ENCODE results near the gene GLA. TPM values are rescaled to one million over a fixed set of nuclear protein-coding genes. Genes with fewer than 3 reads are reported as not detected.

Gene GLA
- 100 to 1,000 TPM in 1 of 4 donors, 10 to 100 TPM in 3; 15.9 to 286 (median 33.6) TPM for polyA plus RNA-seq
- long read RNA-seq, donor 1, transcript GLA-204 (3 exons, 793 nt), result minor isoform, 19 of 334 reads
- long read RNA-seq, donor 1, transcript GLA-202 (2 exons, 618 nt), result minor isoform, 54 of 334 reads
- long read RNA-seq, donor 1, transcript GLA-201 (7 exons, 1,318 nt), result major isoform, 148 of 334 reads
- long read RNA-seq, donor 1, partial matches to known transcripts, result 111 of 334 reads
- long read RNA-seq, donor 1, other reads (novel, unspliced or antisense), result 0 of 334 reads
- long read RNA-seq, donor 2, transcript GLA-201 (7 exons, 1,318 nt), result major isoform, 13 of 24 reads
- long read RNA-seq, donor 2, partial matches to known transcripts, result 5 of 24 reads
- long read RNA-seq, donor 2, other reads (novel, unspliced or antisense), result 0 of 24 reads
- long read RNA-seq, donor 3, transcript GLA-201 (7 exons, 1,318 nt), result major isoform, 17 of 41 reads
- long read RNA-seq, donor 3, transcript GLA-202 (2 exons, 618 nt), result minor isoform, 14 of 41 reads
- long read RNA-seq, donor 3, partial matches to known transcripts, result 10 of 41 reads
- long read RNA-seq, donor 3, other reads (novel, unspliced or antisense), result 0 of 41 reads
- long read RNA-seq, donor 4, partial matches to known transcripts, result 0 of 1 reads
- long read RNA-seq, donor 4, other reads (novel, unspliced or antisense), result 0 of 1 reads
- long read RNA-seq, donor 5, transcript GLA-202 (2 exons, 618 nt), result minor isoform, 15 of 55 reads
- long read RNA-seq, donor 5, transcript GLA-201 (7 exons, 1,318 nt), result major isoform, 19 of 55 reads
- long read RNA-seq, donor 5, partial matches to known transcripts, result 18 of 55 reads
- long read RNA-seq, donor 5, other reads (novel, unspliced or antisense), result 0 of 55 reads
- long read RNA-seq, donor 6, transcript GLA-202 (2 exons, 618 nt), result minor isoform, 12 of 60 reads
- long read RNA-seq, donor 6, transcript GLA-201 (7 exons, 1,318 nt), result major isoform, 33 of 60 reads
- long read RNA-seq, donor 6, partial matches to known transcripts, result 11 of 60 reads
- long read RNA-seq, donor 6, other reads (novel, unspliced or antisense), result 0 of 60 reads
- long read RNA-seq, donor 7, partial matches to known transcripts, result 5 of 12 reads
- long read RNA-seq, donor 7, other reads (novel, unspliced or antisense), result 0 of 12 reads
- long read RNA-seq, donor 8, partial matches to known transcripts, result 0 of 1 reads
- long read RNA-seq, donor 8, other reads (novel, unspliced or antisense), result 0 of 1 reads
- long read RNA-seq, donor 9, transcript GLA-201 (7 exons, 1,318 nt), result major isoform, 11 of 16 reads
- long read RNA-seq, donor 9, partial matches to known transcripts, result 5 of 16 reads
- long read RNA-seq, donor 9, other reads (novel, unspliced or antisense), result 0 of 16 reads
- long read RNA-seq, donor 10, transcript GLA-202 (2 exons, 618 nt), result minor isoform, 8 of 45 reads
- long read RNA-seq, donor 10, transcript GLA-204 (3 exons, 793 nt), result minor isoform, 10 of 45 reads
- long read RNA-seq, donor 10, transcript GLA-201 (7 exons, 1,318 nt), result major isoform, 22 of 45 reads
- long read RNA-seq, donor 10, partial matches to known transcripts, result 5 of 45 reads
- long read RNA-seq, donor 10, other reads (novel, unspliced or antisense), result 0 of 45 reads

- H3K4me1 ChIP-seq (ENCODE audit: control insufficient read depth in 3 of 3, insufficient read depth in 2 of 3, low read depth in 1 of 3, low read length in 2 of 3), result peaks cover 0 to 8% (median 0%) of the 10 kb centered on the region in 3 donors
- WGBS, 3 donors, result 1 to 31% (median 6%) methylated on average over 42 to 47 of the region's 47 CpGs
- FAIRE-seq (peak; percentile 91), DNase-seq (peak; percentile 95 to 97)
- peak within 1 kb of the TSS; percentile 81 to 98 (median 98) for H3K27ac ChIP-seq (ENCODE audit: low read depth in 1 of 3, low read length in 2 of 3)
- peaks cover 3 to 16% (median 5%) of the 10 kb centered on the region in 3 donors for H3K36me3 ChIP-seq (ENCODE audit: control insufficient read depth in 3 of 3, insufficient read depth in 2 of 3, low read depth in 1 of 3, low read length in 3 of 3)
- H3K4me3 ChIP-seq (ENCODE audit: low read depth in 1 of 3, low read length in 3 of 3), result peak within 1 kb of the TSS; percentile 66 to 95 (median 80)
- H3K9me3 ChIP-seq (ENCODE audit: control insufficient read depth in 2 of 2, insufficient read depth in 1 of 2, low read depth in 1 of 2, low read length in 1 of 2), result no peaks in the 10 kb centered on the region
- no peaks in the 10 kb centered on the region for H3K27me3 ChIP-seq (ENCODE audit: control insufficient read depth in 3 of 3, insufficient read depth in 3 of 3, low read length in 3 of 3)
Observed at GRCh38 chrX:101407748-101408531, at the start of gene GLA, which contains the start of gene HNRNPH2. TSS of gene GLA (minus strand) at chrX:101407925. CDS start at chrX:101407903, 22 bp downstream. TSS of gene HNRNPH2 (plus strand) at chrX:101408222. CDS start at chrX:101411989, 3,767 bp downstream.

- no peak overlapping the region for H3K4me3 ChIP-seq (ENCODE audit: low read depth in 1 of 3, low read length in 3 of 3)
- peaks cover 0 to 7% (median 0%) of the 10 kb centered on the region in 3 donors for H3K36me3 ChIP-seq (ENCODE audit: control insufficient read depth in 3 of 3, insufficient read depth in 2 of 3, low read depth in 1 of 3, low read length in 3 of 3)
- no peaks in the 10 kb centered on the region for H3K27me3 ChIP-seq (ENCODE audit: control insufficient read depth in 3 of 3, insufficient read depth in 3 of 3, low read length in 3 of 3)
- WGBS, 3 donors, result 33 to 57% (median 52%) methylated on average over 3 of the region's 3 CpGs
- H3K9me3 ChIP-seq (ENCODE audit: control insufficient read depth in 2 of 2, insufficient read depth in 1 of 2, low read depth in 1 of 2, low read length in 1 of 2), result no peaks in the 10 kb centered on the region
- peak overlapping the region in 1 of 3 donors; percentile 69 for H3K27ac ChIP-seq (ENCODE audit: low read depth in 1 of 3, low read length in 2 of 3)
- DNase-seq, result peak in 1 of 2 donors; percentile 2
- peaks cover 0 to 14% (median 0%) of the 10 kb centered on the region in 3 donors for H3K4me1 ChIP-seq (ENCODE audit: control insufficient read depth in 3 of 3, insufficient read depth in 2 of 3, low read depth in 1 of 3, low read length in 2 of 3)
- FAIRE-seq, result no peak
Observed at GRCh38 chrX:101452056-101452455, 44.3 kb upstream of the GLA start.

GRCh38 chrX:101450961-101451360, 43.2 kb upstream of the GLA start:
- FAIRE-seq, result no peak
- H3K27ac ChIP-seq (ENCODE audit: low read depth in 1 of 3, low read length in 2 of 3), result peak overlapping the region in 1 of 3 donors; percentile 69
- no peaks in the 10 kb centered on the region for H3K9me3 ChIP-seq (ENCODE audit: control insufficient read depth in 2 of 2, insufficient read depth in 1 of 2, low read depth in 1 of 2, low read length in 1 of 2)
- H3K36me3 ChIP-seq (ENCODE audit: control insufficient read depth in 3 of 3, insufficient read depth in 2 of 3, low read depth in 1 of 3, low read length in 3 of 3), result peaks cover 0 to 7% (median 0%) of the 10 kb centered on the region in 3 donors
- DNase-seq, result peak in 1 of 2 donors; percentile 68
- peaks cover 0 to 14% (median 0%) of the 10 kb centered on the region in 3 donors for H3K4me1 ChIP-seq (ENCODE audit: control insufficient read depth in 3 of 3, insufficient read depth in 2 of 3, low read depth in 1 of 3, low read length in 2 of 3)
- H3K4me3 ChIP-seq (ENCODE audit: low read depth in 1 of 3, low read length in 3 of 3), result no peak overlapping the region
- 39 to 88% (median 60%) methylated on average over 1 to 2 of the region's 2 CpGs for whole genome bisulfite sequencing, 3 donors
- no peaks in the 10 kb centered on the region for H3K27me3 ChIP-seq (ENCODE audit: control insufficient read depth in 3 of 3, insufficient read depth in 3 of 3, low read length in 3 of 3)

- 59 to 94% (median 90%) methylated on average over 1 to 2 of the region's 2 CpGs for WGBS, 3 donors
- H3K9me3 ChIP-seq (ENCODE audit: control insufficient read depth in 2 of 2, insufficient read depth in 1 of 2, low read depth in 1 of 2, low read length in 1 of 2), result no peaks in the 10 kb centered on the region
- H3K36me3 ChIP-seq (ENCODE audit: control insufficient read depth in 3 of 3, insufficient read depth in 2 of 3, low read depth in 1 of 3, low read length in 3 of 3), result peaks cover 0 to 7% (median 0%) of the 10 kb centered on the region in 3 donors
- peaks cover 0 to 14% (median 0%) of the 10 kb centered on the region in 3 donors for H3K4me1 ChIP-seq (ENCODE audit: control insufficient read depth in 3 of 3, insufficient read depth in 2 of 3, low read depth in 1 of 3, low read length in 2 of 3)
- DNase-seq (no peak), FAIRE-seq (no peak)
- H3K27me3 ChIP-seq (ENCODE audit: control insufficient read depth in 3 of 3, insufficient read depth in 3 of 3, low read length in 3 of 3), result no peaks in the 10 kb centered on the region
- H3K27ac ChIP-seq (ENCODE audit: low read depth in 1 of 3, low read length in 2 of 3), result peak overlapping the region in 1 of 3 donors; percentile 69
- H3K4me3 ChIP-seq (ENCODE audit: low read depth in 1 of 3, low read length in 3 of 3), result no peak overlapping the region
Observed at GRCh38 chrX:101450085-101450484, 42.4 kb upstream of the GLA start.

GRCh38 chrX:101449279-101449678, 41.6 kb upstream of the GLA start:
- WGBS, 3 donors, result 85 to 100% (median 92%) methylated on average over 1 of the region's 1 CpG

GRCh38 chrX:101442085-101442484, 34.4 kb upstream of the GLA start:
- Histone ChIP-seq H3K4me1 (ENCODE audit: control insufficient read depth in 3 of 3, insufficient read depth in 2 of 3, low read depth in 1 of 3, low read length in 2 of 3) (no peaks in the 10 kb centered on the region), H3K9me3 (ENCODE audit: control insufficient read depth in 2 of 2, insufficient read depth in 1 of 2, low read depth in 1 of 2, low read length in 1 of 2) (no peaks in the 10 kb centered on the region), H3K27ac (ENCODE audit: low read depth in 1 of 3, low read length in 2 of 3) (peak overlapping the region in 1 of 3 donors; percentile 78), H3K27me3 (ENCODE audit: control insufficient read depth in 3 of 3, insufficient read depth in 3 of 3, low read length in 3 of 3) (no peaks in the 10 kb centered on the region), H3K4me3 (ENCODE audit: low read depth in 1 of 3, low read length in 3 of 3) (no peak overlapping the region), H3K36me3 (ENCODE audit: control insufficient read depth in 3 of 3, insufficient read depth in 2 of 3, low read depth in 1 of 3, low read length in 3 of 3) (peaks cover 0 to 10% (median 0%) of the 10 kb centered on the region in 3 donors)
- DNase-seq (peak in 1 of 2 donors; percentile 46), FAIRE-seq (no peak)
- 76 to 86% (median 82%) methylated on average over 2 of the region's 2 CpGs for WGBS, 3 donors

More at GRCh38 chrX:101449279-101449678, 41.6 kb upstream of the GLA start:
- no peaks in the 10 kb centered on the region for H3K9me3 ChIP-seq (ENCODE audit: control insufficient read depth in 2 of 2, insufficient read depth in 1 of 2, low read depth in 1 of 2, low read length in 1 of 2)
- FAIRE-seq (no peak), DNase-seq (no peak)
- no peak overlapping the region for H3K4me3 ChIP-seq (ENCODE audit: low read depth in 1 of 3, low read length in 3 of 3)
- H3K27ac ChIP-seq (ENCODE audit: low read depth in 1 of 3, low read length in 2 of 3), result no peak overlapping the region
- H3K4me1 ChIP-seq (ENCODE audit: control insufficient read depth in 3 of 3, insufficient read depth in 2 of 3, low read depth in 1 of 3, low read length in 2 of 3), result peaks cover 0 to 14% (median 0%) of the 10 kb centered on the region in 3 donors
- peaks cover 0 to 7% (median 0%) of the 10 kb centered on the region in 3 donors for H3K36me3 ChIP-seq (ENCODE audit: control insufficient read depth in 3 of 3, insufficient read depth in 2 of 3, low read depth in 1 of 3, low read length in 3 of 3)
- H3K27me3 ChIP-seq (ENCODE audit: control insufficient read depth in 3 of 3, insufficient read depth in 3 of 3, low read length in 3 of 3), result no peaks in the 10 kb centered on the region
